HG03342 (cell line): ENCODE measurements around the gene ERO1A.

Source experiments
- ATAC-seq: cut with Tn5 transposase; IDR thresholded peaks from one replicate; pipeline ENCODE4 v1.9.1; 2021; ENCODE audit warnings: mild to moderate bottlenecking, moderate library complexity; ENCODE audit not compliant: unreplicated experiment

Gene ERO1A

DNA sequence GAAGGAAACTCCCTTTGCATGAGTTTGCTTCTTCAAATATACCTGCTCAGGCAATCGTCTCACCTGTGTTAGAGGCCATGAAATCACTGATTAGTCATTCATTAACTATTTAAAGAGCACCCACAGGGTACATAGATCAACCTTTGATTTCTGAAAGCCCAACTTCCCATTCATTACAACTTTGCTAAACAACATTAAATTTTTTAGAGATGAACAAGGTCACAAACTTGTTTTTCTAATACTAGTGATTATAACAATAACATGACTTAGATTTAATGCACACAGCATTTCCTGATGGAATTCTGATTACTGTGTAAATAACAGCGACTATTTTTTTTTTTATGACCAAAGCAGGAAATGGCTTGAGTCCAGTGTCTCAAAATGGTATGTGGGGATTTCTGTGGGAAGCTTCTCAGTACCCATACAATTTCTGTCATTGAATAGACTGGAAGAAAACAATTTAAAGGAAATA is 5.4 kb upstream of the ERO1A start:
- no peak for ATAC-seq

DNA sequence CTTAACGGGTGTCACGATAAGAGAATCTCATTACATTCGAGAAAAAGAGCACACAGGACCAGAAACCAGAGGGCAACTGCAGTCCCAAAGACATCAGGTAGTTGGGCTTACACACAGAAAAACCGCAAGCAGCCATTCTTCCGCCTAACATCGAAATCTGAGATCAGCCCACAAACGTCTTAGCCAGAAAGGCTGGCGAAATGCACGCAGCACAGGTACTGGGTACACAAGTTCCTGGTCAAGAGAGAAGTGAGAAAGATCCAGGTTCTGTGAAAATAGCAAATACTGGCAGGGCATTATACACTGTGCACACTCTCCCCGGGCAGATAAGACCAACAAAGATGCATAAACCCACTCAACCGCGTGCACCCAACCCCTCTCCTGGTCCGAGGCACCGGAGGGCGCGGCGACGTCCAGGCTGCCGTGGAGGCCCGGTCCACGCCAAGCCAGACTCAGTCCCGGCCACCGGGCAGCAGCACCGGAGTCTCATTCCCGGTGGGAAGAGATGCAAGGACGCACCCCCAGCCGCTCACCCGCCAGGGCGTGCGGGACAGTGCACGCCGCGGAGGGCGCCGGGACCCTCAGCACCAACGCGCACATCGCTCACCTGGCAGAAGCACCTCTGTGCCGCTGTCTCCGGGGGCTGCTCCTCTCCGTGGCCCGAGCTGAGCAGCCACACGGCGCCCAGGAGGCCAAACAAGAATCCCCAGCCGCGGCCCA is 437 bp downstream of the ERO1A start:
- peak; percentile 46 for ATAC-seq

DNA sequence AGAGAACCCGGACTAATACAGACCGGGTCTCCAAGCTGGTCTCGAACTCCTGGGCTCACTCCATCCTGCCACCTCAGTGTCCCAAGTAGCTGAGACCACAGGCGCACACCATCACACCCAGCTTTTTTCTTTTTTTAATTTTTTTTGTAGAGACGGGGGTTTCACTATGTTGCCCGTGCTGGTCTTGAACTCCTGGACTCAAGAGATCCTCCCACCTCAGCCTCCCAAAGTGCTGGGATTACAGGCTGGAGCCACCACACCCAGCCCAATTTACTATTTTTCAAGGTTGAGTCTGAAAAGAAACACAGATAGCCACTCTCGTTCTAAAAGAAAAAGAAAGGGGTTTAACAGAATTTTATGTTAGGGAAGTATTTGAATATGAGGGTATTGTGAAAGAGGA is 1.8 kb downstream of the ERO1A start:
- no peak for ATAC-seq

DNA sequence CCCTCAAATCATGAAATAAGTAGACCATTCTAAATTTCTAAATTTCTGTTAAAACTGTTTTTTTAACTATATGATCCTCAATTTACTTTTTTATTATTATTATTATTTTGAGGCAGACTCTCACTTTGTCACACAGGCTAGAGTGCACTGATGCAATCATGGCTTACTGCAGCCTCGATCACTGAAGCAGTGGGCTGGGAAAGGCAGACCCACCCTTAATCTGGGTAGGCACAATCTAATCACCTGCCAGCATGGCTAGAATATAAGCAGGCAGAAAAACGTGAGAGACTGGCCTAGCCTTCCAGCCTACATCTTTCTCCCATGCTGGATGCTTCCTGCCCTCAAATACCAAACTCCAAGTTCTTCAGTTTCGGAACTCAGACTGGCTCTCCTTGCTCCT is 2.3 kb downstream of the ERO1A start:
- no peak for ATAC-seq

DNA sequence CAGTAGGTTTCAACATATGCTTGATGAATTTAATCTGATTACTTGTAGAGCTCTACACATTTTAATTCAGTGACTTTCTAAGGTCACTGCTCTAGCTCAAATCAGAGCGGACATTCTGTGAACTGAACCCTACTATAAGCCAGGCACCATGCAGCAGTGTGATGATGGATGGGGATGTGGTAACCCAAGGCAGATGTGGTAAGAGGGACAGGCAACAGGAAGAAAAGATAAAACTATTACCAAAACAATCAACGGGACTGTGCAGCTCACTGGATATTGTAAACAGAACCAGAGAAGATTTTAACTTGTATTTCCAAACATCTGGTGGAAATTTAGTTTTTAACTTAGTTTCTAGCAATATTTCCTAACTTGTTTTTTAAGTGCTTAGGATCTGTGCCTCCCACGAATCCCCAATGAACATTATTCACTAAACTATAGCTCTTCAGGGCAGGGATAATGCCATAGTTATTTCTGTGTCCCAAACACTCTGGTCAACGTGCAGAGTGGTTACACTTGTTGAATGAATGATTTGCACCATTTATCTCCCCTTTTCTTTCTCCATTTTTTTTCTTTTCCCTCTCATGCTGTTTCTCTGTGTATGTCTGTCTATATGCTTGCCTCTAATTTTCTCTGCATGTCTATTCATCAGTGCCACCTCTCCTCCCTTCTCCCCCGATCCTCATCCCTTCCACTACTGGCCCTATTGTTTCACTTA is 3.0 kb downstream of the ERO1A start:
- no peak for ATAC-seq

DNA sequence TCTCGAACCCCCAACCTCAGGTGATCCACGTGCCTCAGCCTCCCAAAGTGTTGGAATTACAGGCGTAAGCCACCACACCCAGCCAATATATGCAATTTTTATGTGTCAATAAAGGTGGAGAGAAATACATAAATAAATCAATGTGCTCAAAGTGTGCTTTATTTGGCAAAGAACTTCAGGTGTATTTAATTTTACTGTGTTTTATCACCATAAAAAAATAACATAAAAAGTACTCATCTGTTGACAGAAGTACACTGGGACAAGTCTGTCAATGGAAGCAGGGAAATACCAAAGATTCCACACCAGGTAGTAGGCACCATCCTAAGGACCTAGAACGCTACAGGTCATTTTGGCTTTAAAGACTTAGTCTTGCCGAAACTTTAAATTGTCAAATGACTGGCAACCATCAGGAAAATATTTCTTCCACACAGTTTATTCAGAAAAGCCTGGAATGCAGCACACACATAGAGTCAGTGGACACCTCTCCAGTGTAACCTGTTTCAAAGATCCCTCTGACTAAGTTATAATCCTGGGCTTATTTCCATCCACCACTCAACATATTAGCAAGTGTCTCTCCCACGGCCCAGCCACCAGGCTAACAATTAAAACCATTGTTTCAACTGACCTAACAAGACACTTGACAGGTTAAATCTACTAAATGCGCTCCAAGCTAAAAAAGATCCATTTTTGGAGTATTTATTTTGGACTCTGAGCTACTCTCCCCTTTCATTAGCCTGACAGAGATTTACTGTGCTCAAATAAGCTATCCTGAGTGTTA is 4.2 kb downstream of the ERO1A start:
- no peak for ATAC-seq

DNA sequence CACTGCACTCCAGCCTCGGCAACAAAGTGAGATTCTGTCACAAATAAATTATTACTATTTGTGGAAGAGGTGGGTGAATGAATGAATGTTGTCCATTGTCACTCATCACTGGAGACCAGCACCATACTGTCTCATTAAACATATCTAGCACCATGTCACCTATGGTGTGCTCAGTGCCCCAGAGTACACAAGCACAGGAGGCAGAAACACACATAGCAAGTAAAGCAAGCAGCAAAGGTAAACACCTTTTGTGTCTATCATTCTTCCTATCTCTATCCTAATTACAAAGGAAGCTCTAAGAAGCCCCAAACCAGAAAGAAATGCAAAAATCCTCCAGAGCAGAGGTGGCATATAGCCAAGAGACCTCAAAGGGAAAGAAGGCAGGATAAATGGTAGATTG is 9.2 kb downstream of the ERO1A start:
- no peak for ATAC-seq

DNA sequence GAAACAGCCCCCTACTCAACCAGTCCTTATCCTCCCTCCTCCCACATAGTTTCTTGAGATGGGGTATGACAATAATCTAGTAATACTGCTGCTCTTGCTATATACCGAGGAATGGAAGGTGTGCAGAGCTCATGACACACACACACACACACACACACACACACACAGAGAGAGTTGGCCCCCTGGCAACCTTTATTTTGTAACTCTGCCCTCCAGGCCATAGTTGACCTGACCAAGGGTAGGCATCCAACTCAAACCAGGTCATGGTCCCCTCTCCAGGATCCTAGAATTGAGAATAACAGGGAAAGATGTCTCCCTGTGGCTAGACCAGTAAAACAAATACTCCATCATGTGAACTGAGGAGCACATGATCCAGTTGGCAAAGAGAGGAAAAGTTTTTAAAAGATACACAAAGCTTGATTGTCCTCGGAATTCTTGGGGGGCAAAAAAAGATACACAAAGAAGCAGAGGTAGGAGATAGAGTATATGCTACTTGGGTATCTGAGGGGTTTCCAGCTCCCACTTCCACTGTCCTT is 11.3 kb downstream of the ERO1A start:
- no peak for ATAC-seq

DNA sequence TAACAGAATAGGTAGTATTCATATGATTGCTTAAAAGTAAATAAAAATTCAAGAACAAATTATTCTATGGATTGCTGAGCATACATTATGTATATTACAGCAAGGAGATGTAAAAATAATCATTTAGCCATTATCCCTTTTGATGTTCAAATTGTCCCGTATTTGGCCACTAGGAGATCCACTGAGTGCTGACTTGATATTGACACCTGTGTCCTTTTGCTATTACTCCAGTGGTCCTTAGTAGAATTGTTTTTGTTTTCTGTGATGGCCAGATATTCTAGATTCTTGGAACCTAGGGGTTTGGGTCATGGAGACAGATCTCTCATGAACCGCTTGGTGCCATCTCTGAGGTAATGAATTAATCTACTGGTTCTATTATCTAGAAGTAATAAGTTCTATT is 16.8 kb downstream of the ERO1A start:
- no peak for ATAC-seq

DNA sequence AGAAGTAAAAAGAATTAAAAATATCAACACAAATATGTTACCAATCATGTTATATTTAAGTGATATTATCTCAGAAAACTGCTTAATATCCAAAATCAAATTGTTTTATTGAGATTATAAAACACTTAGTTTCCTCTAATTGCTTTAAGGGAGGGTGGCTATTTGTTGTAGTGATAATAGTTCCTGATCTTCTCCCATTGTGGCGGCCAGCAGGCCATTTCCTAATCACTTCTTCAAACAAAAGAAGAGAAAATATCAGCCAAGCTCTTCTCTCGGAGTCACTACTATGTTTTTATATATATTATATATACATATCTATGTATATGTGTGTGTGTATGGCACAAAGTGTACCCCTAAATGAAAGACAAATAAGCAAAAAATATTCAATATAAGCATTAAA is 31.5 kb downstream of the ERO1A start:
- no peak for ATAC-seq

DNA sequence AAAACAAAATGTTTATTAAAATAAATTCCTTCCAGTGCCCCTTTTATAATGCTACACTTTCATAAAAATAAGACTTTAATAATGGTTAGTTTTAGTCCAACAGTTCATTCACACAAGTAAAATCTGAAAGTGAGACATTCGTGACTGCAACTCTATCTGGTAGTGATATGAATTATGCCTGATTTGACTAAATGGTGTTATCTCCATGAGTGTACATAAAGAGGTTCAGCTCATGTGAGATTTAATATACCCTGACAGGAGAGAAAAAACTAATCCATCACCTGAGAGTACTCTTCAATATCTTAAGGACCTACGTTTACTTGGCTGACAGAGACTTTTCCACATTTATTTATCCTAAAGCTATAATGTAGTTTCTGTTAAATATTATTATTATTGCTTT is 34.0 kb downstream of the ERO1A start:
- no peak for ATAC-seq

DNA sequence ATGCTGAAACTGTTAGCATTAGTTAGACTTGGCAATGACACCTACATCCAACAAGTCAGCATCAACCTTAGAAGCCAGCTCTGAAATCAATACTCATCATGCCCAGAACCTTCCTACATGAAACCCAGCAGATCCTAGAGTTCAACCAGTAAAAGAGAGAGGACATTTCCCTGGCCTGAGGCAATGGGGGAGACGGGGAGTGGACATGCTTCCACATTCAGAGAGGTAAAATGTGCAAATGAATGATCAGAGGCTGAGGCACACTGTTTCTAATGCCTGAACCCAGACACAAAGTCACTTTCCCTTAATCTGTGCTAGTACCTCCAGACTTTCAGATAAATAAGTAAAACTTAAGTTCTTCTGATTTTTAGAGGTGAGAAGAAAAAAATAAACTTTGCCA is 34.5 kb downstream of the ERO1A start:
- ATAC-seq: no peak

DNA sequence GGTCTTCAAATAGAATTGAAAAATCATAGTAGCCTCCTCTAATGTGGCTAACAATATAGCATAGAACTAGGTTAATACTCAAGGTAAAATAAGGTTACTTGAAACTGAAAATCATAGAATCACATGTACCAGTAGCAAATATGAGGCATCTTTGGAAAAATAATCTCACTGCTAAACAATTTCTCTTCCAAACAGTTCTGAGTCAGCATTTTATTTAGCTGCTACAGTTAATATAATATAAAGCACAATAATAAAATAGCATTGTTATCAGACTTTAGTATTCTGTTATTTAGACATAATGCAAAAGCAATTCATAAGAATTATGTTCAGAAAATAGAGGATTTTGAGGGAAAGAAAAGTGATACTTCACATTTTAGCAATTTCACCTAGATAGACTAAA is 35.0 kb downstream of the ERO1A start:
- no peak for ATAC-seq

DNA sequence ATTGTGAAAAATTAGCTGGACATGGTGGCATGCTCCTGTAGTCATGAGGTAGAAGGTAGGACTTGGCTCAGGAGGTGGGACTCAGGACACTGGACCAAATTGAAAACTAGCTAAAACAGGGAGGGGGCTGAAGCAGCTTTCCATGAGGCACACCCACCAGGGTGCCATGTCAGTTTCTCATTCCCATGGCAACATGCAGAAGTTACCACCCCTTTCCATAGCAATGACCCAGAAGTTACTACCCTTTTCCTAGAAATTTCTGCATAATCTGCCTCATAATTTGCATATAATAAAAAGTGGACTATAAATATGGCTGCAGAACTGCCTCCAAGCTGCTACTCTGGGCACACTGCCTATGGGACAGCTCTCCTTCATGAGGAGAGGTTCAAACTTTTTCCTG is 38.5 kb downstream of the ERO1A start:
- ATAC-seq: no peak

DNA sequence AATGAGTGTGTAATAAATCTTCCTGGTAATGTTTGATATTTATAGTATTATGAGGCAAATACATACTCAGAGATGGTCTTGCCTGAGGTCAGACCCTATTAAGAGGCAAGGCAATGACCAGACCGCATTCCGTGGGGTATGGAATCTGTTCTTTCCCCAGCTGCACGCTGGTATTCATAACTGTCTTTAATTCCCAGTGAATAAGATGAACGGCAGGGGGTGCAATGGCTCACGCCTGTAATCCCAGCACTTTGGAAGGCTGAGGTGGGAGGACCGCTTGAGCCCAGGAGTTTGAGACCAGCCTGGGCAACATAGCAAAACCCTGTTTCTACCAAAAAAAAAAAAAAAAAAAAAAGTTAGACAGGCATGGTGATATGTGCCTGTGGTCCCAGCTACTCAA is 44.6 kb downstream of the ERO1A start:
- no peak for ATAC-seq

DNA sequence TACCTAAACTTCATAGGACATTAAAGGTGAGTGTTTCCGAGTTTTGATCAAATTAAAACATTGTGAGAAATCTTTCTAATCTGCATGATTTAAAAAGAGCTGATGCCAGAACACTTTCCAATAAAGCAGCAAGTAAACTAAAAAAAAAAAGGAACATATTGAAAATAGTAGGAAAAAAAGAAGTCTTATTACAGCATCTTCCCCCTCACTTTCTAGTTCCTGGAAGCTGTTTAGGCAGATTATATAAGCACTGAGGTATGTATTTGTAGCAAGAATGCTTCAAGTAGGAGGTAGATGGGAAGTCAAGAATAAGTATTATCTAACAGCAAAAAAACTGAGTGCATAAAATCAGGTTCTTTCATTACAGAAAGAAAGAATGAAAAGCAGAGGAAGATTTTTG is 45.8 kb downstream of the ERO1A start:
- ATAC-seq: no peak

DNA sequence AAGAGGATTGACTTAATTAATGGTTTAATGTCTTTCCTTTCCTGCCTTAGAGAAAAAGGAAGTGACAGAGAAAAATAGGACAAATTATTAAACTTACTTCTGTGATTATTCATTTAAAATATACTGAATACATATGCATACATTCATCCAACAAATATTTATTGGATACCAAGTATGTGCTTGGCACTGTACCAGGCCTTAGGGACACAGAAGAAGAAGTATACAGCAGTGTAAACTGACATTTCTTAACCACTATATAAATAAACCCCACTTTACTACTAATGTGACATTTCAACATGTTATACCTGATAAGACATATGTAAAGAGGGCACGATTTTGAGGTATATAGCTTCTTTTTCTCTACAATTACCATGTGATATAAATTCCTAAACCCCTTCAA is 53.6 kb downstream of the ERO1A start:
- no peak for ATAC-seq

DNA sequence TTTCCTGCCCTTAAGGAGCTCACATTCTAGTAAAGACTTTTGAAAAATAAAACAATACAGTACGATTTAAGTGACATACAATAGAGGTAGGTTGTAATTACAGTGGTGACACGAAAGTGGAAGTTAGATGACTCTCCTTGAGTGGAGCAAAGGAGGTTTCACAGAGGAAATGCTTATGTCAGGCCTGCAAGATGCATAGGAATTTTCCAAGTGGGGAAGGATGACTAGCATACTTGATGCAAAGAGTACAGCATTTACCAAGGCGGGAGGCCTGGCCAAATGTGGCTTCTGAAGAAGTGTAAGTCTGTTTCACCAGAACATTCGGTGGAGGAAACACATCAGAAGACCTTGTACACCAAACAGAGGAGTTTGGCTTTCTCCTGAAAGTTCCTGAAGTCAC is 55.2 kb downstream of the ERO1A start:
- no peak for ATAC-seq

DNA sequence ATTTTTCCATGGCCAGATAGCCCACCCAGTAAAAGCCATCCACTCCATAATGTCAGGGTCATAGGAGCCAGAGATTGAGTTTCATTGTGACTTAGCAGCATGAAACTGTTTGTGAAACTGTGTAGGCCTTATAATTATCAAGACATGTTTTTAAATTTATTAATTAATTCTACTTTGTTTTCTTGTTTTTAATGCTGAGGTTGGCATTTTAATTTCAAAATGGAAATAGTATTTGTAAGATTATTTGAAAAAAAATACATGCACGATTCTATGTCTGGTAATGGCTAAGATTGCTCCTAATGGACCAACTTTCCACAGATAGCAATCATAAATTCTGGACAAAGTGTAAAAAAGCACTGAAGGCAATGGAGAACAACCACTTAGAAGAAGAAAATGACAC is 75.7 kb downstream of the ERO1A start:
- no peak for ATAC-seq

DNA sequence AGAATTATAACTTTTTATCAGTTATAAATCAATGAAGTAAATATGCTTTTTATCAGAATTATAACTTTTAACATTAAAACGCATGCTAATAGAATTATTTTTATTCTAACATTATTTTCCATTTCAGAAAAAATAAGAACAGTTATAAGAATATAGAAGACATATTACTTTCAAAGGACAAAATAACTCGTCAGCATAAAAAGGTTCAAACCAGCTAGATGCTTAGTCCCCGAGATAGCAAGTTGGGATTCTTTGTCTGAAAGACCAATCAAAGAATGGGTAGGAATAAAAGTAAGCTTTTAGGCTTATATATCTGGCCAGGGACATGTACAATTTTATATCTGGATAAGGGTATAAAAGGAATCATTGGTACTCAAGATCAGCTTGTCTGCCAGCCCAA is 76.8 kb downstream of the ERO1A start:
- ATAC-seq: no peak

DNA sequence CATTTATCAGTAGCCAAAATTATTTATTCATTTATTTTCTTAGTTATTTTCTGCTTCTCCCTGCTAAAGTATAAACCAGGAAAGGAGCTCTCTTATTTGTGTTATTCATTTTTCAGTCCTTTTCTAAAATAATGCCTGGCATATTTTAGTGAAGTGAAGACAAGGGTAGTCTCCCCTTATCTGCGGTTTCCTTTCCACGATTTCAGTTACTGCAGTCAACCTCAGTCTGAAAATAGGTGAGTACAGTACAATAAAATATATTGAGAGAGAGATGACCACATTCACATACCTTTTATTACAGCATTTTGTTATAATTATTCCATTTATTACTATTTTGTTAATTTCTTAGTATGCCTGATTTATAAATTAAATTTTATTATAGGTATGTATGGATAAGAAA is 85.2 kb downstream of the ERO1A start:
- no peak for ATAC-seq
